ENCODE data around the gene AKAP13. TPM values are rescaled to one million over a fixed set of nuclear protein-coding genes. Genes with fewer than 3 reads are reported as not detected.

AKAP13 gene
- total RNA-seq (482 TPM), polyA plus RNA-seq (100 to 1,000 TPM; 106 to 121 (median 109) TPM)

GRCh38 chr15:85380217-85380811 is at the start of gene AKAP13:
Gene AKAP13 (plus strand): TSS chr15:85380603. CDS start chr15:85485721, 105,118 bp downstream.
- Mint-ChIP-seq H3K27ac (peak within 1 kb of the TSS; percentile 94 to 99 (median 96)), H3K4me3 (peak within 1 kb of the TSS; percentile 88 to 96 (median 93)), H3K9me3 (no peaks in the 10 kb centered on the region), H3K27me3 (peaks cover 14% of the 10 kb centered on the region), H3K4me1 (peaks cover 29 to 60% (median 45%) of the 10 kb centered on the region in 4 donors), H3K36me3 (no peaks in the 10 kb centered on the region)
- DNase-seq (peak; percentile 92 to 99 (median 93)), ATAC-seq (ENCODE audit: low read depth in 2 of 2) (peak; percentile 85 to 88)
- Histone ChIP-seq H3K4me1 (ENCODE audit: control insufficient read depth, insufficient read depth, low read length, poor library complexity, severe bottlenecking) (peaks cover 32% of the 10 kb centered on the region), H3K4me3 (ENCODE audit: low read depth, low read length) (peak within 1 kb of the TSS; percentile 91), H3K27ac (ENCODE audit: insufficient read depth, low read length, poor library complexity, severe bottlenecking) (peak within 1 kb of the TSS; percentile 90), H3K9me3 (ENCODE audit: control insufficient read depth in 2 of 2, low read length in 2 of 2) (no peaks in the 10 kb centered on the region), H3K27me3 (ENCODE audit: control insufficient read depth, insufficient read depth, low read length) (no peaks in the 10 kb centered on the region), H3K36me3 (ENCODE audit: control insufficient read depth, insufficient read depth, low read length) (no peaks in the 10 kb centered on the region)

- H3K36me3 ChIP-seq (ENCODE audit: control insufficient read depth, insufficient read depth, low read length): no peaks in the 10 kb centered on the region
- H3K27ac ChIP-seq (ENCODE audit: insufficient read depth, low read length, poor library complexity, severe bottlenecking): peak overlapping the region; percentile 65
- no peaks in the 10 kb centered on the region for H3K9me3 Mint-ChIP-seq
- peak overlapping the region; percentile 93 for H3K4me3 ChIP-seq (ENCODE audit: low read depth, low read length)
- peak overlapping the region; percentile 89 to 96 (median 92) for H3K27ac Mint-ChIP-seq
- peak overlapping the region; percentile 86 to 94 (median 93) for H3K4me3 Mint-ChIP-seq
- peaks cover 21 to 42% (median 36%) of the 10 kb centered on the region in 4 donors for H3K4me1 Mint-ChIP-seq
- DNase-seq: peak; percentile 37 to 88 (median 55)
- H3K27me3 Mint-ChIP-seq: no peaks in the 10 kb centered on the region
- peak; percentile 73 for ATAC-seq (ENCODE audit: low read depth in 2 of 2)
- no peaks in the 10 kb centered on the region for H3K9me3 ChIP-seq (ENCODE audit: control insufficient read depth in 2 of 2, low read length in 2 of 2)
- no peaks in the 10 kb centered on the region for H3K27me3 ChIP-seq (ENCODE audit: control insufficient read depth, insufficient read depth, low read length)
- H3K4me1 ChIP-seq (ENCODE audit: control insufficient read depth, insufficient read depth, low read length, poor library complexity, severe bottlenecking): peaks cover 35% of the 10 kb centered on the region
- no peaks in the 10 kb centered on the region for H3K36me3 Mint-ChIP-seq
Observed at GRCh38 chr15:85330901-85331588, 49.4 kb upstream of the AKAP13 start.

- Histone ChIP-seq H3K4me3 (ENCODE audit: low read depth, low read length) (peak overlapping the region; percentile 93), H3K27me3 (ENCODE audit: control insufficient read depth, insufficient read depth, low read length) (no peaks in the 10 kb centered on the region), H3K36me3 (ENCODE audit: control insufficient read depth, insufficient read depth, low read length) (no peaks in the 10 kb centered on the region), H3K27ac (ENCODE audit: insufficient read depth, low read length, poor library complexity, severe bottlenecking) (peak overlapping the region; percentile 65), H3K9me3 (ENCODE audit: control insufficient read depth in 2 of 2, low read length in 2 of 2) (no peaks in the 10 kb centered on the region), H3K4me1 (ENCODE audit: control insufficient read depth, insufficient read depth, low read length, poor library complexity, severe bottlenecking) (peaks cover 35% of the 10 kb centered on the region)
- no peaks in the 10 kb centered on the region for H3K27me3 Mint-ChIP-seq
- H3K4me3 Mint-ChIP-seq: peak overlapping the region in 2 of 4 donors; percentile 86 to 93
- ATAC-seq (ENCODE audit: low read depth in 2 of 2): no peak
- peak overlapping the region; percentile 89 to 96 (median 92) for H3K27ac Mint-ChIP-seq
- no peaks in the 10 kb centered on the region for H3K36me3 Mint-ChIP-seq
- no peak for DNase-seq
- H3K4me1 Mint-ChIP-seq: peaks cover 21 to 42% (median 36%) of the 10 kb centered on the region in 4 donors
- H3K9me3 Mint-ChIP-seq: no peaks in the 10 kb centered on the region
Observed at GRCh38 chr15:85331655-85332285, 48.6 kb upstream of the AKAP13 start.

- H3K27me3 Mint-ChIP-seq: no peaks in the 10 kb centered on the region
- DNase-seq (no peak), ATAC-seq (ENCODE audit: low read depth in 2 of 2) (no peak)
- peak overlapping the region in 1 of 3 donors; percentile 11 for H3K27ac Mint-ChIP-seq
- no peak overlapping the region for H3K27ac ChIP-seq (ENCODE audit: insufficient read depth, low read length, poor library complexity, severe bottlenecking)
- H3K36me3 Mint-ChIP-seq: no peaks in the 10 kb centered on the region
- peak overlapping the region in 1 of 4 donors; percentile 0 for H3K4me3 Mint-ChIP-seq
- no peaks in the 10 kb centered on the region for H3K36me3 ChIP-seq (ENCODE audit: control insufficient read depth, insufficient read depth, low read length)
- peaks cover 21 to 41% (median 34%) of the 10 kb centered on the region in 4 donors for H3K4me1 Mint-ChIP-seq
- H3K9me3 Mint-ChIP-seq: no peaks in the 10 kb centered on the region
- no peaks in the 10 kb centered on the region for H3K9me3 ChIP-seq (ENCODE audit: control insufficient read depth in 2 of 2, low read length in 2 of 2)
- no peak overlapping the region for H3K4me3 ChIP-seq (ENCODE audit: low read depth, low read length)
- H3K4me1 ChIP-seq (ENCODE audit: control insufficient read depth, insufficient read depth, low read length, poor library complexity, severe bottlenecking): peaks cover 35% of the 10 kb centered on the region
- H3K27me3 ChIP-seq (ENCODE audit: control insufficient read depth, insufficient read depth, low read length): no peaks in the 10 kb centered on the region
Observed at GRCh38 chr15:85333132-85333831, 47.1 kb upstream of the AKAP13 start.

GRCh38 chr15:85334241-85334640 is 46.2 kb upstream of the AKAP13 start:
- H3K36me3 ChIP-seq (ENCODE audit: control insufficient read depth, insufficient read depth, low read length): no peaks in the 10 kb centered on the region
- H3K4me1 Mint-ChIP-seq: peaks cover 21 to 33% (median 27%) of the 10 kb centered on the region in 4 donors
- ATAC-seq (ENCODE audit: low read depth in 2 of 2) (no peak), DNase-seq (no peak)
- no peaks in the 10 kb centered on the region for H3K27me3 ChIP-seq (ENCODE audit: control insufficient read depth, insufficient read depth, low read length)
- H3K27ac Mint-ChIP-seq: no peak overlapping the region
- no peaks in the 10 kb centered on the region for H3K9me3 Mint-ChIP-seq
- no peak overlapping the region for H3K4me3 ChIP-seq (ENCODE audit: low read depth, low read length)
- no peaks in the 10 kb centered on the region for H3K27me3 Mint-ChIP-seq
- no peaks in the 10 kb centered on the region for H3K9me3 ChIP-seq (ENCODE audit: control insufficient read depth in 2 of 2, low read length in 2 of 2)
- H3K4me1 ChIP-seq (ENCODE audit: control insufficient read depth, insufficient read depth, low read length, poor library complexity, severe bottlenecking): peaks cover 28% of the 10 kb centered on the region
- no peaks in the 10 kb centered on the region for H3K36me3 Mint-ChIP-seq
- no peak overlapping the region for H3K4me3 Mint-ChIP-seq
- no peak overlapping the region for H3K27ac ChIP-seq (ENCODE audit: insufficient read depth, low read length, poor library complexity, severe bottlenecking)

GRCh38 chr15:85335193-85335942 is 45.0 kb upstream of the AKAP13 start:
- peaks cover 17% of the 10 kb centered on the region for H3K4me1 ChIP-seq (ENCODE audit: control insufficient read depth, insufficient read depth, low read length, poor library complexity, severe bottlenecking)
- H3K27me3 Mint-ChIP-seq: peaks cover 1% of the 10 kb centered on the region
- H3K9me3 Mint-ChIP-seq: no peaks in the 10 kb centered on the region
- H3K27me3 ChIP-seq (ENCODE audit: control insufficient read depth, insufficient read depth, low read length): no peaks in the 10 kb centered on the region
- ATAC-seq (ENCODE audit: low read depth in 2 of 2) (no peak), DNase-seq (no peak)
- H3K36me3 Mint-ChIP-seq: no peaks in the 10 kb centered on the region
- H3K27ac Mint-ChIP-seq: peak overlapping the region in 2 of 3 donors; percentile 38
- peaks cover 10 to 23% (median 16%) of the 10 kb centered on the region in 4 donors for H3K4me1 Mint-ChIP-seq
- no peak overlapping the region for H3K4me3 Mint-ChIP-seq
- H3K4me3 ChIP-seq (ENCODE audit: low read depth, low read length): no peak overlapping the region
- no peaks in the 10 kb centered on the region for H3K36me3 ChIP-seq (ENCODE audit: control insufficient read depth, insufficient read depth, low read length)
- H3K27ac ChIP-seq (ENCODE audit: insufficient read depth, low read length, poor library complexity, severe bottlenecking): no peak overlapping the region
- H3K9me3 ChIP-seq (ENCODE audit: control insufficient read depth in 2 of 2, low read length in 2 of 2): no peaks in the 10 kb centered on the region

GRCh38 chr15:85336880-85337279 is 43.5 kb upstream of the AKAP13 start:
- Mint-ChIP-seq H3K4me1 (peaks cover 0 to 8% (median 3%) of the 10 kb centered on the region in 4 donors), H3K4me3 (no peak overlapping the region), H3K36me3 (no peaks in the 10 kb centered on the region), H3K9me3 (no peaks in the 10 kb centered on the region), H3K27ac (peak overlapping the region in 1 of 3 donors; percentile 11), H3K27me3 (peaks cover 4% of the 10 kb centered on the region)
- H3K27me3 ChIP-seq (ENCODE audit: control insufficient read depth, insufficient read depth, low read length): no peaks in the 10 kb centered on the region
- H3K27ac ChIP-seq (ENCODE audit: insufficient read depth, low read length, poor library complexity, severe bottlenecking): no peak overlapping the region
- ATAC-seq (ENCODE audit: low read depth in 2 of 2) (no peak), DNase-seq (no peak)
- no peaks in the 10 kb centered on the region for H3K36me3 ChIP-seq (ENCODE audit: control insufficient read depth, insufficient read depth, low read length)
- H3K9me3 ChIP-seq (ENCODE audit: control insufficient read depth in 2 of 2, low read length in 2 of 2): no peaks in the 10 kb centered on the region
- no peak overlapping the region for H3K4me3 ChIP-seq (ENCODE audit: low read depth, low read length)
- H3K4me1 ChIP-seq (ENCODE audit: control insufficient read depth, insufficient read depth, low read length, poor library complexity, severe bottlenecking): peaks cover 2% of the 10 kb centered on the region
